CMK (cell line): Measurements from ENCODE around the gene ARL17A.
"Not testable (repeated sequence)": the region's sequence is repeated elsewhere in the genome, so short reads cannot be mapped to it uniquely, and the experiment has no call there.

Experiments used
- DNase-seq: peaks from one replicate; pipeline ENCODE4 v3.0.0-alpha.2; 2010; ENCODE audit warnings: low read depth

ARL17A gene

GRCh38 chr17:46548607-46549006, 30.9 kb downstream of the ARL17A start:
- not testable (repeated sequence) for DNase-seq

- DNase-seq = not testable (repeated sequence)
These were observed 44.8 kb downstream of the ARL17A start for GRCh38 chr17:46534716-46535115.

DNA sequence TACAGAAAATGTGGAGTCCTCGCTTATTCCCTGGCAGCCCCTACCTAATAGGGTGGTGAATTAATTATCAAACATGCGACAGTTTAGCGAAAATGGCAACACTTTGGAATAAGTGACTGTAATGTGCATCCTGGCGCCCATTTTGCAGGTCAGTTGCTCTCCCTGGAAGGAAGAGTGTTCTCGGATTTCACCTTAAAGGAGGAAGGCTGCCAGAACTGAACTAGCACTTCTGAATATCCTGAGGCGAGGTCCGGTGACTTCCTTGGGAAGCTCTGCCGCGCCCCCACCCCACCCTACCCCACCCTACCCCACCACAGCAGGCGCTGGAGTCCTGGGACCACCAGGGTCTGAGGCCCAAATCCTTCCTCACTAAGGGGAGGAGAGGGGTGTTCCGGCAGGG, 67.3 kb downstream of the ARL17A start, which contains the start of gene LRRC37A2:
Gene LRRC37A2, plus strand, starts transcription at position 301 of the 400 bp plus-strand sequence. CDS start 245 bp downstream, outside the sequence.
- not testable (repeated sequence) for DNase-seq

DNA sequence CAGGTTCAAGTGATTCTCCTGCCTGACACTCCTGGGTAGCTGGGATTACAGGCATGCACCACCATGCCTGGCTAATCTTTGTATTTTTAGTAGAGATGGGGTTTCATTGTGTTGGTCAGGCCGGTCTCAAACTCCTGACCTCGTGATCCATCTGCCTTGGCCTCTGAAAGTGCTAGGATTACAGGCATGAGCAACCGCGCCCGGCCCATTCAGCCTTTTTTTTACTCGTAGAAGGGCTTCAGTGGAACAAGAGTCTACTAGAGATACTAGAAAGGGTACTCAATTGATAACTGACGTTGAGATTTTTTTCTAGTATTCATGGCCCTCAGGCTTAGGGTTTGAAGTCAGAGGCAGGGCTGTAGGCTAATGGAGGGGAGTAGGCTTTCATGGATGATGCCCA, 73.6 kb downstream of the ARL17A start:
- DNase-seq = not testable (repeated sequence)

DNA sequence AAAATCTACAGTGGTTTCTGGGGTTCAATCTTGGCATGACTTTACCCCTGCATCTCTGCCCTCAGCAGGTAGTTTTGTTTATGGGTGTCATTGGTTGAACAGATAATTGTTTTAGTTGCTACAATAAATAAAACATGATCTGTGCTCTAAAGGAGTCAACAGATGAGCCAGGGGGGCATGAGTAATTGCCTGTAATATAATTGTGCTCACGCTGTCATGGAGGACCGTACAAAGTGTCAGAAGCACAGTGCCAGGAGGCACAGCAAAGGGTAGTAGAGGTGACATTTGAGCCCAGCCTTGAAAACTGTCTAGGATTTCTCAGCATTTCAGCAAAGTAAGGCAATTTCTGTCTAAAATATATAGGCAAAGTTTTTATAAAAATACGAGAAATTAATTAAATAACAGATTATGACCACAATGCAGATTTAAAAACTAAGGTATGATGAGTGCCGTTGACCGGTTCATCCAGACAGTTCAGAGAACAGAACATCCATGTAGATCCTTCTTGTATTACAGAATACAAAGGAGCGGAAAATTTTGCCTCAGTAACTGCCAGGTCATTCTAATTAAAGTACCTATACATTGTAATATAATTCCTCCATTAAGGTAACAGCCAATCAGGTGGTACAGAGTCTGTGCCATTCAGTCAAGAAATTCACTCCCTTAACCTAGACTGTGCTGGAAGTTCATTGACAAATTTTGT, 79.9 kb downstream of the ARL17A start:
- not testable (repeated sequence) for DNase-seq

- not testable (repeated sequence) for DNase-seq
These were observed 87.5 kb downstream of the ARL17A start for GRCh38 chr17:46492021-46492420.

- not testable (repeated sequence) for DNase-seq
These were observed 98.2 kb downstream of the ARL17A start for GRCh38 chr17:46481310-46481709.

- DNase-seq = not testable (repeated sequence)
These were observed 100.7 kb downstream of the ARL17A start for GRCh38 chr17:46478823-46479222.

- DNase-seq = not testable (repeated sequence)
These were observed 103.9 kb downstream of the ARL17A start for GRCh38 chr17:46475583-46475982.

GRCh38 chr17:46474489-46474888, 105.0 kb downstream of the ARL17A start:
- DNase-seq = not testable (repeated sequence)

- not testable (repeated sequence) for DNase-seq
These were observed 111.9 kb downstream of the ARL17A start for GRCh38 chr17:46467618-46468017.
